GM18507 (cell line): Measurements from ENCODE around the gene CSAG3.
"Not testable (repeated sequence)": the region's sequence is repeated elsewhere in the genome, so short reads cannot be mapped to it uniquely, and the experiment has no call there.

ENCODE experiments used
- DNase-seq: peaks from one replicate; pipeline ENCODE4 v3.0.0; 2011; ENCODE audit warnings: low read depth; ENCODE audit not compliant: insufficient read length; ENCODE audit errors: extremely low spot score
- FAIRE-seq: peaks from 2 replicates; lab custom pipeline; 2011; peaks lifted over from hg19 to GRCh38; lab: Jason Lieb, UNC

Gene CSAG3

GRCh38 chrX:152758918-152759317 is at the start of gene CSAG3:
Gene CSAG3, plus strand, starts transcription at chrX:152759218.
- not testable (repeated sequence) for FAIRE-seq

DNA sequence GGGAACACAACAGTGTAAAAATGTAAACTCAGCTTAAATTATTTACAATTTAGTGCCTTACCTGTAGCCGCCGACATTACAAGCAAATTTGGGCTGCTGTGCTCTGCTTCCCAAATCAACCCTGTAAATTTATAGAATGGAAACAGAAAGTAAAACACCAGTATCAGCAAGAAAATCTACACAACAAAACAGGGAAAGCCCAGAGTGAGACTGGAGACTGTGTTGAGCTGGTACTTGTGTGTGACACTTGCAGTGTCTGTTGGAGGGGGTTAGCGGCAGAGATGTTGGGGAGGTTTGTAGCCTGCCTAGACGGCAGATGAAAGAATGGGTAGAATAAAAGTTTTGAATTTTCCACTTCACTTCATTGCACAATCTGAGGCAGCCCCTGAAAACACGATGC is 45.8 kb upstream of the CSAG3 start:
- not testable (repeated sequence) for DNase-seq
- peak; percentile 90 for FAIRE-seq

More at GRCh38 chrX:152758918-152759317, at the start of gene CSAG3:
- DNase-seq = not testable (repeated sequence)

GRCh38 chrX:152713815-152714787 is 44.9 kb upstream of the CSAG3 start, which contains the start of gene MAGEA2B:
Gene MAGEA2B, plus strand, starts transcription at chrX:152714628. Its CDS starts 2,479 bp downstream, at chrX:152717107.
- not testable (repeated sequence) for FAIRE-seq, DNase-seq

- FAIRE-seq = no peak
- no peak for DNase-seq
These were observed 33.6 kb upstream of the CSAG3 start for GRCh38 chrX:152725409-152725808.

GRCh38 chrX:152733261-152733975 is 25.6 kb upstream of the CSAG3 start, which contains the start of the genes CSAG1 and MAGEA12:
Gene CSAG1, minus strand, starts transcription at chrX:152733721. Its CDS starts 1,261 bp downstream, at chrX:152732460.
Gene MAGEA12, plus strand, starts transcription at chrX:152733757. Its CDS starts 2,405 bp downstream, at chrX:152736162.
- no peak for DNase-seq
- FAIRE-seq = no peak

DNA sequence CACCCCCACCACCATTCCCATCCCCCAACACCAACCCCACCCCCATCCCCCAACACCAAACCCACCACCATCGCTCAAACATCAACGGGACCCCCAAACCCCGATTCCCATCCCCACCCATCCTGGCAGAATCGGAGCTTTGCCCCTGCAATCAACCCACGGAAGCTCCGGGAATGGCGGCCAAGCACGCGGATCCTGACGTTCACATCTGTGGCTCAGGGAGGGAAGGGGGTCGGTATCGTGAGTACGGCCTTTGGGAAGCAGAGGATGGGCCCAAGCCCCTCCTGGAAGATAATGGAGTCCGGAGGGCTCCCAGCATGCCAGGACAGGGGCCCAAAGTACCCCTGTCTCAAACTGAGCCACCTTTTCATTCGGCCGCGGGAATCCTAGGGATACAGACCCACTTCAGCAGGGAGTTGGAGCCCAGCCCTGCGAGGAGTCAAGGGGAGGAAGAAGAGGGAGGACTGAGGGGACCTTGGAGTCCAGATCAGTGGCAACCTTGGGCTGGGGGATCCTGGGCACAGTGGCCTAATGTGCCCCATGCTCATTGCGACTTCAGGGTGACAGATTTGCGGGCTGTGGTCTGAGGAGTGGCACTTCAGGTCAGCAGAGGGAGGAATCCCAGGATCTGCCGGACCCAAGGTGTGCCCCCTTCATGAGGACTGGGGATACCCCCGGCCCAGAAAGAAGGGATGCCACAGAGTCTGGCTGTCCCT is 24.7 kb upstream of the CSAG3 start:
- FAIRE-seq, DNase-seq: not testable (repeated sequence)

GRCh38 chrX:152735101-152735500 is 23.9 kb upstream of the CSAG3 start:
- FAIRE-seq = no peak

DNA sequence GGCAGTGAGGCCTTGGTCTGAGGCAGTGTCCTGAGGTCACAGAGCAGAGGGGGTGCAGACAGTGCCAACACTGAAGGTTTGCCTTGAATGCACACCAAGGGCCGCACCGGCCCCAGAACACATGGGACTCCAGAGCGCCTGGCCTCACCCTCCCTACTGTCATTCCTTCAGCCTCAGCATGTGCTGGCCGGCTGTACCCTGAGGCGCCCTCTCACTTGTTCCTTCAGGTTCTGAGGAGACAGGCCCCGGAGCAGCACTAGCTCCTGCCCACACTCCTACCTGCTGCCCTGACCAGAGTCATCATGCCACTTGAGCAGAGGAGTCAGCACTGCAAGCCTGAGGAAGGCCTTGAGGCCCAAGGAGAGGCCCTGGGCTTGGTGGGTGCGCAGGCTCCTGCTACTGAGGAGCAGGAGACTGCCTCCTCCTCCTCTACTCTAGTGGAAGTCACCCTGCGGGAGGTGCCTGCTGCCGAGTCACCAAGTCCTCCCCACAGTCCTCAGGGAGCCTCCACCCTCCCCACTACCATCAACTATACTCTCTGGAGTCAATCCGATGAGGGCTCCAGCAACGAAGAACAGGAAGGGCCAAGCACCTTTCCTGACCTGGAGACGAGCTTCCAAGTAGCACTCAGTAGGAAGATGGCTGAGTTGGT is 23.0 kb upstream of the CSAG3 start:
- no peak for DNase-seq
- no peak for FAIRE-seq

More at GRCh38 chrX:152735101-152735500, 23.9 kb upstream of the CSAG3 start:
- DNase-seq = no peak

DNA sequence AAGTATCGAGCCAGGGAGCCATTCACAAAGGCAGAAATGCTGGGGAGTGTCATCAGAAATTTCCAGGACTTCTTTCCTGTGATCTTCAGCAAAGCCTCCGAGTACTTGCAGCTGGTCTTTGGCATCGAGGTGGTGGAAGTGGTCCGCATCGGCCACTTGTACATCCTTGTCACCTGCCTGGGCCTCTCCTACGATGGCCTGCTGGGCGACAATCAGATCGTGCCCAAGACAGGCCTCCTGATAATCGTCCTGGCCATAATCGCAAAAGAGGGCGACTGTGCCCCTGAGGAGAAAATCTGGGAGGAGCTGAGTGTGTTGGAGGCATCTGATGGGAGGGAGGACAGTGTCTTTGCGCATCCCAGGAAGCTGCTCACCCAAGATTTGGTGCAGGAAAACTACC is 22.5 kb upstream of the CSAG3 start:
- FAIRE-seq, DNase-seq: not testable (repeated sequence)

- FAIRE-seq (no peak), DNase-seq (no peak)
These were observed 20.5 kb upstream of the CSAG3 start for GRCh38 chrX:152738560-152738959.

DNA sequence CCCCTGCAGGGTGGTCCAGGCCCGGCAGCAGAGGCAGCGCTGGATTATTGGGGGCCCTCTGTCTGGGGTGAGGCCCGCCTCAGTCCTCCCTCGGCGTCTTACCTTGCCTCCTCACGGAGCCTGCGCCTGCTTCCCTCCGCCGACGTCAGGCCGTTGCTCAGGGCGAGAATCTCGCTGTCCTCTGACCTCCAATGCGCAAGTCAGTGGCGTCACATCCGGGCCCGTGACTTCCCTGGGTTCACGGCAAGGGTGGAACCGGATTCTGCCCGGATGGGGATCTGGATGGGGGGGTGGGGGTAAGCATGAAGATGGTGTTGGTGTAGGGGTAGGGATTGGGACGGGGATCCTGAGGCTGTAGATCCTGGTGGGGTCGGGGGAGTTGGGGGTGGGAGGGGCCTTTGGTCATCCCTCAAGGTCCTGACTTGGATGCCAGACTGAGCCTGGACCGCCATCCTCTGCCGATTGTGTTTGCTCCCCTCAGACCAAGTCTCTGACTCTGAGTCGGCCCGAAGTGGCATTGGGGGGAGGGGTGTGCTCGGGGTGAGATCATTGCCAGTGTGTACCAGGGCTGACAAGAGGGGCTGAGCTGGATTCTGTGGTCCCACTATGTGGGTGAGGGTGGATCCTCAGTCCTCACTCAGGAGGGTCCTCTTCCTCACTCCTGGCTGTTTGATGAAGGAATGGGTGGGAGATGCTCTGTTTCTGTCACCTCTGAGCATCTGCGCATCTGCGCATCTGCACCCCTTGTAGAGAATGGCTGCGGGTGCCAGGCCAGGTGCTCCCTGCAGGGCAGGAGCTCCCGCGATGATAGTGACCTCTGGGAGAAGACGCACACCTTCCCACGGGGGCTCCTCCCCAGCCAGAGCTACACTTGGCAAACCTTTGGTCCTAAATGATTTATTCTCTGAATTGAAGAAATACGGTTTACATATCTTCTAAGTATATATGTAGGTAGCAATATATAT is 5.0 kb upstream of the CSAG3 start, which contains the start of gene MAGEA2:
Gene MAGEA2, minus strand, starts transcription at position 157 of the 965 bp plus-strand sequence. CDS start 2,479 bp downstream, outside the sequence.
- not testable (repeated sequence) for DNase-seq, FAIRE-seq

DNA sequence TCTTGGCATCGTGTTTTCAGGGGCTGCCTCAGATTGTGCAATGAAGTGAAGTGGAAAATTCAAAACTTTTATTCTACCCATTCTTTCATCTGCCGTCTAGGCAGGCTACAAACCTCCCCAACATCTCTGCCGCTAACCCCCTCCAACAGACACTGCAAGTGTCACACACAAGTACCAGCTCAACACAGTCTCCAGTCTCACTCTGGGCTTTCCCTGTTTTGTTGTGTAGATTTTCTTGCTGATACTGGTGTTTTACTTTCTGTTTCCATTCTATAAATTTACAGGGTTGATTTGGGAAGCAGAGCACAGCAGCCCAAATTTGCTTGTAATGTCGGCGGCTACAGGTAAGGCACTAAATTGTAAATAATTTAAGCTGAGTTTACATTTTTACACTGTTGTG is 4.1 kb upstream of the CSAG3 start:
- not testable (repeated sequence) for FAIRE-seq, DNase-seq

DNA sequence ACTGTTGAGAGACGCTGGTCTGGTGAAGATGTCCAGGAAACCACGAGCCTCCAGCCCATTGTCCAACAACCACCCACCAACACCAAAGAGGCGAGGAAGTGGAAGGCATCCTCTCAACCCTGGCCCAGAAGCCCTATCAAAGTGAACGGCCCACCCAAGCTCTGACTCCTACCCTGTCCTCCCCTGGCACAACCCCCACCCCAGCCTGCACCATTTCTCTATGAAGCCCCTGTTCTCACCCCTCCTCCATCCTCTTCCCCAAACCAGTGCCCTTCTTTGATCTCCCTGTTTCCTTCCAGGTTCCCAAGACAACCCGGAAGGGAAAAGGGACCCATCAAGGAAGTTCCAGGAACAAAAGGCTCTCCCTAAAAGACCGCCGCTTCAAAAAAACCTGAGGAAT is 526 bp downstream of the CSAG3 start:
- DNase-seq, FAIRE-seq: not testable (repeated sequence)

GRCh38 chrX:152761582-152761981 is 2.6 kb downstream of the CSAG3 start:
- FAIRE-seq, DNase-seq: not testable (repeated sequence)

GRCh38 chrX:152766562-152766961 is 7.5 kb downstream of the CSAG3 start:
- FAIRE-seq, DNase-seq: not testable (repeated sequence)

GRCh38 chrX:152769549-152770289 is 10.7 kb downstream of the CSAG3 start, which contains the start of gene MAGEA6:
Gene MAGEA6, minus strand, starts transcription at chrX:152769689. Its CDS starts 2,039 bp downstream, at chrX:152767650.
- DNase-seq = not testable (repeated sequence)
- FAIRE-seq = peak; percentile 31

- not testable (repeated sequence) for DNase-seq
- peak; percentile 76 for FAIRE-seq
These were observed 28.0 kb downstream of the CSAG3 start for GRCh38 chrX:152787062-152787461.
